ENCODE data around the gene RHO. TPM values are rescaled to one million over a fixed set of nuclear protein-coding genes. Genes with fewer than 3 reads are reported as not detected.
"Not testable (repeated sequence)": the region's sequence is repeated elsewhere in the genome, so short reads cannot be mapped to it uniquely, and the experiment has no call there.

The RHO gene
- total RNA-seq, 1 experiment from 2014 or later = not detected

DNA sequence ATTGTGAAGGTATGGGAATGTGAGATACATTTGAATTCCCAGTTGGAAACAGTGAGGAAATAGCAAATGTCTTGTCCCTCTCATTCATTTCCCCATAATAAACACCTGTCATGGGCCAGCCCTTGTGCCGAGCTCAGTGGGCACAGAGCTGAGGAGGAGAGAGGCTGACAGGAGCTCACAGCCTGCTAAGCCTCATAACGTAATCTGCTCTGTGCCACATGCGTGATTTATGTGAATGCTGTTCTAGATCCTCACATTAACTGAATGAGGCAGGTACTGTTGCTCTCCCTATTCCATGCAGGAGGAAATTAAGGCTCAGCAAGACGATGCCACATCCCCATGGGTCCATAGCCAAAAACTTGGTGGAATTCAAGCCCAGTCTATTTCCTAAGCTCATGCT, 35.2 kb upstream of the RHO start (continued):
- TF ChIP-seq, protein P1, sequence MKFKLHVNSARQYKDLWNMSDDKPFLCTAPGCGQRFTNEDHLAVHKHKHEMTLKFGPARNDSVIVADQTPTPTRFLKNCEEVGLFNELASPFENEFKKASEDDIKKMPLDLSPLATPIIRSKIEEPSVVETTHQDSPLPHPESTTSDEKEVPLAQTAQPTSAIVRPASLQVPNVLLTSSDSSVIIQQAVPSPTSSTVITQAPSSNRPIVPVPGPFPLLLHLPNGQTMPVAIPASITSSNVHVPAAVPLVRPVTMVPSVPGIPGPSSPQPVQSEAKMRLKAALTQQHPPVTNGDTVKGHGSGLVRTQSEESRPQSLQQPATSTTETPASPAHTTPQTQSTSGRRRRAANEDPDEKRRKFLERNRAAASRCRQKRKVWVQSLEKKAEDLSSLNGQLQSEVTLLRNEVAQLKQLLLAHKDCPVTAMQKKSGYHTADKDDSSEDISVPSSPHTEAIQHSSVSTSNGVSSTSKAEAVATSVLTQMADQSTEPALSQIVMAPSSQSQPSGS (CRISPR knock-in tag; IDR thresholded peaks at IDR 0.05; ENCODE audit: borderline replicate concordance, low read depth) = no peak
- no peak for TF ChIP-seq ATF1 (CRISPR knock-in tag; IDR thresholded peaks at IDR 0.05)

DNA sequence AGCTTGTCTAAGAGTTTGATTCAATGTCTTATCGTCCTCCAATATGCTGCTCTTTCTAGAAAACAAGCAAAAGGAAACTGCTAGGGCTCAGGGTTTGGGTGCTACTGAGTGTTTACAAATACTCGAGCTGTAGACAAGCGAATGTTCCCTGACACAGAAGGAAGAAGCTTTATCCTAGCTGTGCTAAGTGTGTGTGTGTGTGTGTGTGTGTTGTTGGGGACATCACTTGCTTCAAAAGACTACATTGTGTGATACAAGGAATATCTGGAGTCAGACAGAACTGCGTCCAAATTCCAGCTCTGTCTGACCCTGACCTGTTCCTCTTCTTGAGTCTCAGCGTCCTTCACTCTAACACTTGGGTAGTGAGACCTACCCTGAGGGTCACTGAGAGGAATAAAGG, 33.9 kb upstream of the RHO start:
- DNase-seq (ENCODE audit: low spot score); CTCF ChIA-PET; H3K4me3 Mint-ChIP-seq; H3K27me3 Mint-ChIP-seq (ENCODE audit: low read depth); POLR2A ChIA-PET; ATAC-seq; H3K9me3 Mint-ChIP-seq: not testable (repeated sequence)
- peak overlapping the region; percentile 65; the same call in 1 of the 2 replicates for H3K27ac Mint-ChIP-seq
- H3K36me3 Mint-ChIP-seq = peaks cover 14% of the 10 kb centered on the region
- H3K4me1 Mint-ChIP-seq = peaks cover 25% of the 10 kb centered on the region

DNA sequence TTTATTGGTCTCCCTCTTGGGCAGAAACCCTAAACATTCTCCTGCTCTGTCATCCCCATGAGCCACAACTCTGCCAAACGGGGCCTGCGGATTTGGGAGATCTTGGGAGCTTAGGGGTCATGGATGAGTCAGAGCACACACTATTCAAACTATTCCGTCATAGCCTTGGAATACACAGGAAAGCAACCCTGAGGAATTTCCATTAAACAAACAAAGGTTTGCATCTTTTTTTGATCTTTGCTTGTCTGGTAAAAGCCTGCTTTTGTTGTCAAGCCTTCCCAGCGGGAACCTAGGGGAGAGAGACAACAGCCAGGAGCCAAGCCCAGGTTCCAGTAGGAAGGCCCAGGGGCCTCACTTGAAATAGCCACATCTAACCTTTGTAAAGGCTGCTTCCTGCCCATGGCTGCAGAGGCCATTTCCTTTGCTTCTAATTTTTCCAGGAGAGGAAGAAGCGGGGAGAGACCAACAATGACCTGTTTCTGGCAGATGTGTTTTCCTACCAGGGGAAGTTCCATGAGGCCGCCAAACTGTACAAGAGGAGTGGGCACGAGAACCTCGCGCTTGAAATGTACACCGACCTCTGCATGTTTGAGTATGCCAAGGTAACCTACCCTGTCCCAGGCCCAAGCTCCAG, 33.3 kb upstream of the RHO start:
- CTCF ChIA-PET; H3K4me3 Mint-ChIP-seq; POLR2A ChIA-PET; H3K9me3 Mint-ChIP-seq; H3K27me3 Mint-ChIP-seq (ENCODE audit: low read depth): not testable (repeated sequence)
- peaks cover 25% of the 10 kb centered on the region for H3K4me1 Mint-ChIP-seq
- peaks cover 14% of the 10 kb centered on the region for H3K36me3 Mint-ChIP-seq
- H3K27ac Mint-ChIP-seq = peak overlapping the region; percentile 70
- DNase-seq (ENCODE audit: low spot score) (peak; percentile 34), ATAC-seq (peak; percentile 64)

DNA sequence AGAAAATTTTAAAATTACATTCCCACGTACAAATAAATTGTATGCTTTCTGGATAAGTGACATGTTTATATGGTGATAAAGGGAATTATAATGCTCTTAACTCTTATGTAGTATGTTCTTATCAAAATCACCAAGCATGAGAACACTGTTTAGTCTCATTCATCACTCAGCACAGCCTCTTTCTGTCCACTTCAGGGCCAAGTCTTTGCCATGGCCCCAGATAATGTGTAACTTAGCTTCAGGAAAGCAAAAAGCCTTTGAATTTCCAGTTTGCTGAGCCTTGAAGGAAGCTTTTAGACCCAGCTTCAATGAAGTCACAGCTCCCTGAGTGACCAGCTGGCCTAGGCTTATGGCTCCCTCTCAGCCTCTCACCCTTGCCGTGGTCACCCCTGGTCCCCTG, 30.6 kb upstream of the RHO start:
- peaks cover 28% of the 10 kb centered on the region for H3K4me1 Mint-ChIP-seq
- H3K9me3 Mint-ChIP-seq; H3K4me3 Mint-ChIP-seq; ATAC-seq; H3K27ac Mint-ChIP-seq; CTCF ChIA-PET; DNase-seq (ENCODE audit: low spot score); POLR2A ChIA-PET; H3K27me3 Mint-ChIP-seq (ENCODE audit: low read depth); H3K36me3 Mint-ChIP-seq: not testable (repeated sequence)

DNA sequence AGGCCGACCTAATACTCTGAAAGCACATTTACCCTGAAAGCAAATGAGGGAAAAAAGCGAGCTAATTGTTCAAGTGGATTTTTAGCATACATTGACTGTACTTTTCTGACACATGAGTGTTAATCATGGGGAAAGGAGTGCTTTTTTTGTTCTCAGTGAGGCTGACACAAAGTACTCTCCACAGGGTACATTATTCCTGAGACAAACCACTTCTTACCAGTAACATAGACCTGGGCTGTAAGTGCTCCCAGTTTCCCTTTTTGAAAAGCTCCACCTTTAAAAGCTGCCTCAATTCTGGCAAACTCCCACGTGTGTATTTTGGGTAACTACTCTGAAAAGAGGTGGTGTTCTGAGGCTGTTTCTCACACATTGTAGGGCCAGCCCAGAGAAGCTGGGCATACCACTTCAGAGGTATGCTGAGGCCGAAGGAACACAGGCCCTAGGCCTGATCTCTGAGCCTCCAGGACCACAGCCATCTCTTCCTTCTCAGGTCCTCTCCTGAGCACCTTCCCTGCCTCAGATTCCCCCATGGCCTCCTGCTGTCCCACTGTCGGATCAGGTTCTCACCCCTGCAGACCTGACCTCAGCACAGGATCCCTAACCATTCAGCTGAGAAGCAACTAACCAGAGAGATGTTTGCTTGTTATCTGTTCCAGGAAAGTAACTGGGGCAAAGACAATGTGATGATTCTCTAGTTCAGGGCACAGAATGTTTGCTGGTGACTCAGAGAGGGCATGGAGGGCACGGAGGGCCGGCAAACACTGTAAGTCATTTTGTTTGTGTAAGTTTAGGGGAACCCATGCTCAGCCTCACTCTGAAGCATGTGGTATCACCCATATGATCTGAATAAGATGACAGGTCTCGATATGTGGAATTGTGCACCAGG, 29.6 kb upstream of the RHO start:
- H3K4me1 Mint-ChIP-seq = peaks cover 28% of the 10 kb centered on the region
- CTCF ChIA-PET; DNase-seq (ENCODE audit: low spot score); H3K9me3 Mint-ChIP-seq; POLR2A ChIA-PET; H3K27ac Mint-ChIP-seq; H3K4me3 Mint-ChIP-seq; H3K27me3 Mint-ChIP-seq (ENCODE audit: low read depth); H3K36me3 Mint-ChIP-seq; ATAC-seq: not testable (repeated sequence)

DNA sequence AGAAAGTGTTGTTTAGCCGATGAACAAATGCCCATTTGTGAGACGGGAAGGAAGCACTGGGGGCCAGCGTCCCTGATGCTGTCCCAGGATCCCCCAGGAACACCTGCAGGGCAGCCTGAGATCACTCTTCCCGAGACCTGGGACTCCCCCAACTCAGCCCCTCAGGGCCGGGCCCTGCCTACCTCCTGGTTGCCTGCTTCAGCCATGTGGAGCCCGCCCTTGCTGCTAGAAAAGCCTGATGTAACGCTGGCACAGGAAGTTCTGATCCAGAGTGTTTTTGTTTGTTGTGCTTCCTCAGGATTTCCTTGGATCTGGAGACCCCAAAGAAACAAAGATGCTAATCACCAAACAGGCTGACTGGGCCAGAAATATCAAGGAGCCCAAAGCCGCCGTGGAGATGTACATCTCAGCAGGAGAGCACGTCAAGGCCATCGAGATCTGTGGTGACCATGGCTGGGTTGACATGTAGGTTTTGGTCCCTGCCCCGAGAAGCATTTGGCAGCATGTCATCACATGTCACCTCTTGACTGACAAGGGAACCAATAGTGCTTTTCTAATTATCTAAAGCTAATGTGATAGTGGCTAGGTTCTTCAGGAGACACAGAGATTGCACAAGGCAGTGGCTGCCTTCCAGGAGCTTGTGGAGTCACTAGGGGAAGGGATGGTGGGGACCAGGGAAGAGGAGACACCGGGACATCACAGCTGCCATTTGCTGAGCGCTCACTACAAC, 28.7 kb upstream of the RHO start:
- H3K27me3 Mint-ChIP-seq (ENCODE audit: low read depth); H3K36me3 Mint-ChIP-seq; DNase-seq (ENCODE audit: low spot score); POLR2A ChIA-PET; ATAC-seq; H3K9me3 Mint-ChIP-seq; H3K27ac Mint-ChIP-seq; H3K4me3 Mint-ChIP-seq: not testable (repeated sequence)
- H3K4me1 Mint-ChIP-seq = peaks cover 23% of the 10 kb centered on the region
- CTCF ChIA-PET = interaction anchor here (2.5 kb wide), 1 partner anchor 10 kb away, joined by 9 read pairs; no protein-coding TSS in a partner anchor

DNA sequence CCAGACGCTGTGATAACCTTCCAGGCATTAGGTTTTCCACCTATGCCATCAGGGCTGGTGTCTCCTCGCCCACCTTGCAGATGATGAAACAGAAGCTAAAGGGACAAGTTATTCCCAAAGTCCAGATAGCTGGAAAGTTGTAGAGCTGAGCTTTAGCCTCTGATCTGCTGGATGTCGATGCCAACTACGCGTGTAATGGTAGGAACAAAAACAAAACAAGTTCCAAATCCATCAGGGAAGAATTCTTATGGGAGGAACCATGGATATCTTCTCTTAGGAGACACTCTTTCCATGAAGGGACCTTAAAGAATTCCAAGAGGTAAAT, 28.1 kb upstream of the RHO start:
- peaks cover 19% of the 10 kb centered on the region for H3K4me1 Mint-ChIP-seq
- ChIA-PET POLR2A (no interaction called here), CTCF (interaction anchor here (2.5 kb wide), 1 partner anchor 10 kb away, joined by 9 read pairs; no protein-coding TSS in a partner anchor)
- H3K27me3 Mint-ChIP-seq (ENCODE audit: low read depth) = no peaks in the 10 kb centered on the region; the same call in 1 of the 2 replicates
- peak overlapping the region; percentile 13; the same call in 1 of the 2 replicates for H3K27ac Mint-ChIP-seq
- TF ChIP-seq NR3C1 (CRISPR knock-in tag; conservative IDR thresholded peaks at IDR 0.05; ENCODE audit: low read depth) = no peak
- no peak for TF ChIP-seq ZBTB21 (CRISPR knock-in tag; IDR thresholded peaks at IDR 0.05; ENCODE audit: borderline replicate concordance)
- no peak for TF ChIP-seq HMGA2 (CRISPR knock-in tag; IDR thresholded peaks at IDR 0.05)
- no peak for TF ChIP-seq ZNF416 (CRISPR knock-in tag; IDR thresholded peaks at IDR 0.05)
- no peak for TF ChIP-seq ZNF121 (CRISPR knock-in tag; IDR thresholded peaks at IDR 0.05)
- no peak for TF ChIP-seq SMAD3 (CRISPR knock-in tag; IDR thresholded peaks at IDR 0.05; ENCODE audit: borderline replicate concordance)
- TF ChIP-seq PRRX2 (CRISPR knock-in tag; IDR thresholded peaks at IDR 0.05) = no peak
- no peak for TF ChIP-seq TEAD1 (CRISPR knock-in tag; IDR thresholded peaks at IDR 0.05)
- TF ChIP-seq, protein P1 (CRISPR knock-in tag; IDR thresholded peaks at IDR 0.05; ENCODE audit: borderline replicate concordance, low read depth) = no peak
- TF ChIP-seq, protein P2, sequence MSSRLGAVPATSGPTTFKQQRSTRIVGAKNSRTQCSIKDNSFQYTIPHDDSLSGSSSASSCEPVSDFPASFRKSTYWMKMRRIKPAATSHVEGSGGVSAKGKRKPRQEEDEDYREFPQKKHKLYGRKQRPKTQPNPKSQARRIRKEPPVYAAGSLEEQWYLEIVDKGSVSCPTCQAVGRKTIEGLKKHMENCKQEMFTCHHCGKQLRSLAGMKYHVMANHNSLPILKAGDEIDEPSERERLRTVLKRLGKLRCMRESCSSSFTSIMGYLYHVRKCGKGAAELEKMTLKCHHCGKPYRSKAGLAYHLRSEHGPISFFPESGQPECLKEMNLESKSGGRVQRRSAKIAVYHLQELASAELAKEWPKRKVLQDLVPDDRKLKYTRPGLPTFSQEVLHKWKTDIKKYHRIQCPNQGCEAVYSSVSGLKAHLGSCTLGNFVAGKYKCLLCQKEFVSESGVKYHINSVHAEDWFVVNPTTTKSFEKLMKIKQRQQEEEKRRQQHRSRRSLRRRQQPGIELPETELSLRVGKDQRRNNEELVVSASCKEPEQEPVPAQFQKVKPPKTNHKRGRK (CRISPR knock-in tag; IDR thresholded peaks at IDR 0.05; ENCODE audit: borderline replicate concordance) = no peak
- no peak for TF ChIP-seq IRF2 (CRISPR knock-in tag; IDR thresholded peaks at IDR 0.05; ENCODE audit: borderline replicate concordance, low read depth)
- TF ChIP-seq ELF4 (CRISPR knock-in tag; IDR thresholded peaks at IDR 0.05; ENCODE audit: low read depth) = no peak
- DNase-seq (ENCODE audit: low spot score) = no peak
- H3K36me3 Mint-ChIP-seq = peaks cover 10% of the 10 kb centered on the region
- H3K9me3 Mint-ChIP-seq = no peaks in the 10 kb centered on the region
- no peak for ATAC-seq
- no peak overlapping the region for H3K4me3 Mint-ChIP-seq

Measured in WTC11 (cell line).